Measurements from ENCODE around the gene ARHGEF10L.

DNA sequence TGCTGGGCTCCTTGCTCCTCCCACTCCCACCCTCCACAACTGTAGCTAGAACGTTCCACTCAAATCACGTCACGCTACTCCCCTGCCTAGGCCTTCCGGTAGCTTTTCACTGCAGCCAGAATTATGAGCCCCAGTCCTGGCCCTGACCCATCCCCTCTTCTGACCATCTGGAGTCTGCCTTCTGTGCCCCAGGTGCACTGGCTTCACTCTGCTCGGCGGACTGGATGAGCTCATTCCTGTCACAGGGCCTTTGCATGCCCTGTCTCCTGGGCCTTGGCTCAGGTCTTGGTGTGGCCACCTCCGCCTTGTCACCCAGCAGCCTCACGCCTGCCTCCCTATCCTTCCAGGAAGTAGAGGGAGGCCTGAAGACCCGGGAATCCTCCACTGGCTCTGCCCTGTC lies 153.1 kb downstream of the ARHGEF10L start:
- no peak for TF ChIP-seq POLR2A (IDR thresholded peaks at IDR 0.05)
- TF ChIP-seq, protein P1, sequence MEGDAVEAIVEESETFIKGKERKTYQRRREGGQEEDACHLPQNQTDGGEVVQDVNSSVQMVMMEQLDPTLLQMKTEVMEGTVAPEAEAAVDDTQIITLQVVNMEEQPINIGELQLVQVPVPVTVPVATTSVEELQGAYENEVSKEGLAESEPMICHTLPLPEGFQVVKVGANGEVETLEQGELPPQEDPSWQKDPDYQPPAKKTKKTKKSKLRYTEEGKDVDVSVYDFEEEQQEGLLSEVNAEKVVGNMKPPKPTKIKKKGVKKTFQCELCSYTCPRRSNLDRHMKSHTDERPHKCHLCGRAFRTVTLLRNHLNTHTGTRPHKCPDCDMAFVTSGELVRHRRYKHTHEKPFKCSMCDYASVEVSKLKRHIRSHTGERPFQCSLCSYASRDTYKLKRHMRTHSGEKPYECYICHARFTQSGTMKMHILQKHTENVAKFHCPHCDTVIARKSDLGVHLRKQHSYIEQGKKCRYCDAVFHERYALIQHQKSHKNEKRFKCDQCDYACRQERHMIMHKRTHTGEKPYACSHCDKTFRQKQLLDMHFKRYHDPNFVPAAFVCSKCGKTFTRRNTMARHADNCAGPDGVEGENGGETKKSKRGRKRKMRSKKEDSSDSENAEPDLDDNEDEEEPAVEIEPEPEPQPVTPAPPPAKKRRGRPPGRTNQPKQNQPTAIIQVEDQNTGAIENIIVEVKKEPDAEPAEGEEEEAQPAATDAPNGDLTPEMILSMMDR (IDR thresholded peaks at IDR 0.05), result no peak

Data from Peyer's patch (tissue), 4 donors.